Measurements from ENCODE around the gene TAF11L3. TPM values are rescaled to one million over a fixed set of nuclear protein-coding genes. Genes with fewer than 3 reads are reported as not detected.
"Not testable (repeated sequence)": the region's sequence is repeated elsewhere in the genome, so short reads cannot be mapped to it uniquely, and the experiment has no call there.

The TAF11L3 gene
- total RNA-seq, 3 donors from 2014 or later, result not detected

GRCh38 chr5:17524935-17525334, 6.8 kb downstream of the TAF11L3 start, which contains the start of gene TAF11L5:
TAF11L5 (plus strand) TSS chr5:17525235.
- H3K4me1 ChIP-seq; intact Hi-C loops (cut with DNase I; ENCODE audit: low total_unique reads); DNase-seq (ENCODE audit: low spot score in 2 of 2); H3K27ac ChIP-seq; H3K36me3 ChIP-seq; H3K27me3 ChIP-seq; H3K4me3 ChIP-seq; H3K9me3 ChIP-seq: not testable (repeated sequence)

- H3K4me1 ChIP-seq; H3K27ac ChIP-seq; H3K27me3 ChIP-seq; H3K36me3 ChIP-seq; intact Hi-C loops (cut with DNase I; ENCODE audit: low total_unique reads); H3K4me3 ChIP-seq; H3K9me3 ChIP-seq: not testable (repeated sequence)
- DNase-seq (ENCODE audit: low spot score in 2 of 2), result peak in 1 of 2 donors; percentile 71
Observed at GRCh38 chr5:17526504-17526903, 8.3 kb downstream of the TAF11L3 start.

- H3K4me1 ChIP-seq; H3K27me3 ChIP-seq; H3K9me3 ChIP-seq; H3K36me3 ChIP-seq; H3K4me3 ChIP-seq; H3K27ac ChIP-seq; intact Hi-C loops (cut with DNase I; ENCODE audit: low total_unique reads); DNase-seq (ENCODE audit: low spot score in 2 of 2): not testable (repeated sequence)
Observed at GRCh38 chr5:17528369-17528768, 10.2 kb downstream of the TAF11L3 start, which contains the start of gene TAF11L6. TAF11L6 (plus strand) TSS chr5:17528669.

Other genes with a start within 250 kb of the TAF11L3 start
- gene TAF11L2, start 20.1 kb upstream of the TAF11L3 start, total RNA-seq, result not detected
- not detected for gene TAF11L4, start 3.4 kb downstream of the TAF11L3 start, total RNA-seq
- not detected for gene TAF11L5, start 6.9 kb downstream of the TAF11L3 start, total RNA-seq
- not detected for gene TAF11L6, start 10.3 kb downstream of the TAF11L3 start, total RNA-seq
- gene TAF11L7, start 67.4 kb downstream of the TAF11L3 start, total RNA-seq, result not detected
- not detected for gene TAF11L8, start 72.6 kb downstream of the TAF11L3 start, total RNA-seq
- not detected for gene TAF11L9, start 76.0 kb downstream of the TAF11L3 start, total RNA-seq
- not detected for gene TAF11L10, start 79.5 kb downstream of the TAF11L3 start, total RNA-seq
- not detected for gene TAF11L11, start 85.8 kb downstream of the TAF11L3 start, total RNA-seq
- gene TAF11L12, start 92.0 kb downstream of the TAF11L3 start, total RNA-seq, result not detected
- gene TAF11L13, start 113.7 kb downstream of the TAF11L3 start, total RNA-seq, result not detected
- not detected for gene TAF11L14, start 116.1 kb downstream of the TAF11L3 start, total RNA-seq

All from breast epithelium (tissue), 4 donors.